HG02588 (cell line): Measurements from ENCODE around the gene ASTN2.

Experiments used
- ATAC-seq: cut with Tn5 transposase; IDR thresholded peaks from one replicate; pipeline ENCODE4 v1.9.1; 2021; ENCODE audit warnings: mild to moderate bottlenecking, moderate library complexity; ENCODE audit not compliant: unreplicated experiment

ASTN2 gene

DNA sequence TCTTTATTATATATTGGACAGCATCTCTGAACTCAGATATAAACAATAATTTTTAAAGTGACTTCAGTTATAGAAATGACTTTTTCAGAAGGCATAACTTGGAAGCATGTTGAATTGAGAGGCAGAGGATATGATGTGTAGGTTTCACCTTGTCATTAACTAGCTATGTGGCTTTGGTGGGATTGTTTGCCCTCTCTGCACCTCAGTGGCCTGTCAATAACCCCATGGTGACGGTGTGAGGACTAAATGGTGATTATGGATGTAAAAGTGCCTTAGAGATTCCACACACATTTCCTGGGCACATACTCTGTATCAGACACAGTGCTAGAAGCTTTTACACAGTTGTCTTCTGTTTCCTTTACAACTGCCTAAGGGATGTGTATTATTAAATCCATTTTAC is 962.6 kb downstream of the ASTN2 start:
- no peak for ATAC-seq

DNA sequence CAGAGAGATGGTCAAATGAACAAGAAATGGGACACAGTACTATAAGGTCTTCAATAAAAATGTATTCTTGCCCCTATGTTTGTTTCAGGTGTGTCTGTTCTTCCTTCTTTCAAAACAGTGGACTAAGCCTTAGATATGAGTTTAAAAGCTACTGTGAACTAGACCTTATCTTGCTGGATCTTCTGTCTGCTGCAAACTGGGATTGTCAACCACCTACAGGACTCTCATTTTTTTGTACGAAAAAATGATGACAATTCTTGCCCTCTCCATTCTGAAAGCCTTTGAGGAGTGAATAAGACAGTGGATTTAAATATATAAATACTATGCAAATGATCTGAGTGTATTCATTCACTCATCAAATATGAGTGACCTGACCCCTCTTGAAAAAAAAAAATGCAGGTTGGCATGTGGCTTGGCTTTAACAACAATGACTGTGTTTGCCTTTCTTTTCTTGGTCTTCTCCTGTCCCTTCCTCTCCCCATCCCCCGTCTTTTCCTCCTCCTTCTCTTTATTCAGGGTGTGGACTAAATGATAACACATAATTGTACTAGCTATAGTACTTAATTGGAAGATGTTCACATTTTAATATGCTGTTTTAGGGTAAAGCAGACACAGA is 963.2 kb downstream of the ASTN2 start:
- ATAC-seq = no peak

DNA sequence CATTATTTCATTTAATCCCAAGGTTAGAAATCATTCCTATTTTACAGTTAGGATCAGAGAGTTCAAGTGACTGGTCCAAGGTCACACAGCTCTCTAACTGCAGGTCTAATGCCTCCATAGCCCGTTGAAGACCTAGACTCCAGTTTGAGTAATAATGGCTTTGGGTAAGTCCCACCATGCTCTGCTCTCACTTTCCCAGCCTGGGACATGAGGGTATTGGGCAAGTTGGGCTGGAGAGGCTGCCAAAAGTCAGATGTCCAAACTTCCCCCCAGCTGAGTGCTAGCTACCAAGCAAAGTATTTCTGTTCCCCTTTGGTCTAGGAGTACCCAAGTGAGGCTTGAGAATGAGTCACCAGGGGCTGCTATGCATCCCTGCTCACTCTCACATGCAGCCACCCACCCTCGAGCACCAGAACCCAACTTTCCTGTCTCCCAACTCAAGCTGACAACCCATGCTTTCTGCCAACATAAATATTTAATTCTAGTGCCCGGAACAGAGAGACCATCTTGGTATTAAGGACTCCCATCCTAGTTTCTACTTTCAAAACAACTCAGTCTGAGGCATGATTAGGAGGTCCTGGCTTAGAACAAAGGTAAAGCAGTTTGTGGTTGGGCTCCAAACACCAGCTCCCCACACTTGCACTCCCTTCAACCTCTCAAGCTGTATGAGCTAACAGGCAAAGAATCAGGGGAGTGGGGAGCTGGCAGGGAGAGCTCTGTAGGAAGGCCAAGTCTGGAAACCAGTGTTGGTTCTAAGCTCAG is 964.3 kb downstream of the ASTN2 start:
- ATAC-seq = peak; percentile 93

DNA sequence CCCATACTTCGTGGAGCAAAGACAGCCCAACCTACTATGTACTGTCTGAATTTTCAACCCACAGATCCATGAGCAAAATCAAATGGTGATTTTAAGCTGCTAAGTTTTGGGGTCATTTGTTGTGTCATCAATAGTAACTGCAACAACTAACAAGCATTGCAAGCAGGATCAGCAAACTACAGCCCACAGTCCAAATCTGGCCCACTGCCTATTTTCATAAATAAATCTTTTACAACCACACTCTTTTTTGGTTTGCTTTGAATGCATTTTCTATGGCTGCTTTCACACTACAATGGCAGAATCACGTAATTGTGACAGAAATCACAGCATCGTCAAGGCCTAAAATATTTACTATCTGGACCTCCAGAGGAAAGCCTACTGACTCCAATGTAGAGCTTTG is 964.9 kb downstream of the ASTN2 start:
- ATAC-seq = no peak

DNA sequence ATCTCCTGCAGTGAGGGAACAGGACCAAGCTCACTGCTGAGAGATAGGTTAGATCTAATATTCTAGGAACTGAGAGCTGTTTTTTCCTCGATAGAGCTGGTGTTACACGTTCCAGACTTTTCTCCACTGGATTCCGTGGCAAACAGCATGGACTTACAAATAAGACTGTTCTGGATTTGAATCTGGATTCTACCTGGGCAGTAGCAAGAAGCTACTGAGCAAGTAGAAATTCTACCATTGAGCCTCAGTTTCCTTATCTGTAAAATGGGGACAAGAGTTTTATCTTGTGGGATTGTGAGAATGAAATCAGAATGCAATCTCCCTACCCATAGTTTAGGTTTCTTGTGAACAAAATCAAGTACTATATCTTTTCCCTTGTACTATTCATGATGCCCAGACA is 966.4 kb downstream of the ASTN2 start:
- ATAC-seq = no peak

DNA sequence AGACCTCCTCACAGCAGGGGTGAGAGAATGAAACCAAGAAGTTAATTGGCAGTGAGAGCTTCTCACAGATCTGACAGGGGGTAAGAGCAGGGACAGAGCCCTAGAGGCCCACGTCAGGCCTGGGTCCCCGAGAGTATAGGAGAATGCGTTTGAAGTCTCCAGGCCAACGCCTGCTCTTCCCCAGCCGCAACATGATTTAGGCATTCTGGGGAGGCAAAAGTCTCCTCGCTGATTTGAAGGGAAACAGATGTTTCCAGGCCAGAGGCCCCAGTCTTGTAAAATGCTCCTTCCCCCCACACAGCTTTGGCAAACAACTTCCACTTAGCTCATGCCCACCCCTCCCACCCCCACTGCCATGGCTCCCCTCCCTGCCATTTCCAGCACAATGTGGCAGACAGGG is 966.9 kb downstream of the ASTN2 start:
- ATAC-seq = no peak

DNA sequence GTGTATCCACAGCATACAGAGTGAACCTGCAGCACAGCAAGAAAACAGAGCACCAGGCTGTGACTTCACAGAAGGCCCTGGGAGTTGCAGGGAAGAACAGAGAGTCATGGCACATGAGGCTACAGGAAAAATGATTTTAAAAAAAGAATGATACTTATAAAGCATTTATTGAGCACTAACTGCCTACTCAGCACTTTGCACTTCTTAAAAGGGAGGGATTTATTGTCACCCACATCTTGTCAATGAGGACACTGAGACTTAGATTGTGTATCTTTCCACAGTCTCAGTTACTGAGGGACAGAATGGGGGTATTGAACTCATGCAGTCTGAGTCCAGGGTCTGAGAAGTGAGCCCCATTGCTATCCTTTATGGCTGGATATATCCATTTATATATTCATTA is 972.3 kb downstream of the ASTN2 start:
- no peak for ATAC-seq

DNA sequence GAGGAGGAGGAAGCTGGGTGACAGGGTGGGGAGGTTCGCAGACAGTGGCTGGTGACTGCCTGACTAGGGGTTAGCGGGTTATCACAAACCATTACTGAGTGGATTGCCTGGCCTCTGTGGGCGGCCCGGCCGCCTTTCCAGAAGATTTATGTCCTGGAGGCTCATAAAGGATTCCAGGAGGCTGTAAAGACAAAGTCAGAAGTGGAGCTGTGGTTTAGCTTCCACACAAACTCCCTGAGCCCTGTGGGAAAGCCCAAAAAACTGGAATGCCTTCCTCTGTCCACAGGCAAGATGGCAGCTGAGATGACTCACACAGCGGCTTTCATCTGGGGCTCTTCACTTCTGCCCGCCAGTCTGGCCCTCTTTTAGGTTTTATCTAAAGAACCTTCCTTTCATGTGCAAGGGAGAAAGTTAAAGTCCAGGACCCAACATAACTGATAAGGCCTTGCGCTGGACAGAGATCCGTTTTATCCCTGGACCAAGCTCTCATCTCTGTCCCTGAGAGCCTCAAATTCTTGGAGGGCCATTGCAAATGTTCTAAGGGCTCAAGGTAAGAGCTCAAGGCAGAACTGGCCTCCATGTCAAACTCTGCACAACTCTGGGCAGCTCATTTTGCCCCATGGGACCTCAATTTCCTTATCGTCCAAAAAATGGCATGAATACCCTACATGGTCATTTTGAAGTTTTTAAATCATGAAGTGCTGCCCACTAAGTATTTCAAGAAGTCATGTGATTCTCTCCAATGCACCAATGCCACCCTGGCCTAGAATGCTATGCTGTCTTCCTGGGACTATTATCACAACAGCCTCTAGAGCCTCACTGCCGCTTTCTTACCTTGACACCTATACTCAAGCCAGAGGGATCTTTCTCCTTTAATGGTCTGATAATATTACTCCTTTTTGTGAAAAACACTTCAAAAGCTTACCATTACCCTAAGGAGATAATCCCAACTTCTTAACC is 977.2 kb downstream of the ASTN2 start:
- no peak for ATAC-seq

DNA sequence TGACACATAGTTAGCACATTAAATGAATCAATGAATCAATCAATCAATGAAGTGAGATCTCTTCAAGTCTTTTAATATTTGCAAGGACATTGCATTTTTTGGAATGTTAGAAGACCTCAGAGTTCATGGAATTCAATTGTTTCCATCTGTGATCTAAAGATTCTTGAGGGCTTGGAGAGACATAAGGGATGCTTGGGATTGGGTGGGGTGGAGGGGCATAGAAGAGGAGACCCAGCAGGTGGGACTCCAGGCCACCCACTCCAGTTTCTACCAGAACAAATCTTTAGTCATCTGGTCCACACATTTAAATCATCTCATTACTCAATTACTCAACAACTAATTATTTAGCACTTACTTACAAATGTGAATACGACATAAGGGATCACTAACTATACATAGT is 978.7 kb downstream of the ASTN2 start:
- no peak for ATAC-seq

DNA sequence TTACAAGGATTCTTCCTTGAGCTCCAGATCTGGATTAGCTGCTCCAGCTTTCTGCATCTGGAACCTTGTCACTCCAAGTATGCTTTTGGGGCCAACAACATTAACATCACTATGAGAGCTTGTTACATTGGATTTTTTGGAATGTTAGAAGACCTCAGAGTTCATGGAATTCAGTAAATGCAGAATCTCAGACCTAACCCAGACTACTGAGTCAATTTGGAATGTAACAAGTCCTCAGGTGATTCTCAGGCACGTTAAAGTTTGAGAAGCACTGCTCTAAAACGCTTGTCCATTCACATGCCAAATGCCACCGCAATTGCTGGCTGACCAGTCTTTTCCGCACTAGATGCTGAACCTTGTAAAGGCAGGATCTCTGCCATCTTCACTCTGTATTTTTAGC is 979.2 kb downstream of the ASTN2 start:
- ATAC-seq = no peak

DNA sequence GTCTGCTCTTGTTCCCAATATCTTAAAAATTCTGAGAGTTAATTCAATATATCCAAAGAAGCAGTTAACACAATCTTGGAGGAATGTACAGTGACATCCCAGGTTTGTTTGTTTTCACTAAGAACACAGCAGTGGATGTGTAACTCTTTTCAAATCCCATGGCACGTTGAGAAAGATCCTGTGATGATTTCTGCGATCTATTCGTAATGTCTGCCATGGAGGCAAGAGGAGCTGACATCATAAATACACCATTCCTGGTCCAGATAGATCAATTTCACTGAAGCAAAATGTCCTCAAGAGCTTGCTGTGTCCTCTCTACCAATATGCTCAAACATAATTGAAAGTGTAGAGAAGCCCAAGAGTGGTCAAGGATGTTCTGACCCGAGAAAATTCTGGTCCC is 980.5 kb downstream of the ASTN2 start:
- no peak for ATAC-seq

DNA sequence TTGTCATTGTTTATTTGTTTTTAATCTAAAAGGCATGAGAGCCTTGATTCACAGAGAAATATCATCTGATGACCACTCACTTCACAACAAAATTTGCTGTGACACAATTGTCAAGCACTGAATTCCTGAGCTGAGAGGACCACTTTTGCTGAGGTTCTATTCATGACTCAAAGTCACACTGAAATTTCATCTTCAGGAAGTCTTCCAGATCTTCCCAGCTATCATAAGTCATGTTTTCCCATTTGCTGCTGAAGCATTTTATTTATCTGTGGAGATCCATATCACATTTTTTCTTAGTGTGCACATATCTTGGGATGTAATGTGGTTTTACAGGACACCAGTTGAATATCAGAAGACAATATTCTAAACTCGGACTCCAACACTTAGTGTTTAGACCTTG is 982.8 kb downstream of the ASTN2 start:
- ATAC-seq = no peak

DNA sequence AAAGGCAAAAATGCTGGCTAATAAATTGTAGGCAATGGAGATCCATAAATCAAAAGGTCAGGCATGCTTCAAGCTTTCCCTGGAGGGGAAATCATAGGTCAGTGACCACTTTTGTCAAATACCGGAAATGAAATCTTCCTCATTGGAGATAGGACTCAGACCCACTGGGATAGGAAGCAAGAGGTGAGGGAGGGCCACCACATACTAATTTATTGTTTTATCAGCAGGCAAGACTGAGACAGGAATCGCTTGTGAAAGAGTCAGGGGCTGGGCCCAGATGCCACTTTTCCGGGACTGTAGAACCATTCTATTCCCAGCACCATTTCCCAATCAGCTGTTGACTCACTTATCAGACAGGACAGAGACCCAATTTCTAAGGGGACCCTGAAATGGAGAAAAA is 984.0 kb downstream of the ASTN2 start:
- no peak for ATAC-seq

DNA sequence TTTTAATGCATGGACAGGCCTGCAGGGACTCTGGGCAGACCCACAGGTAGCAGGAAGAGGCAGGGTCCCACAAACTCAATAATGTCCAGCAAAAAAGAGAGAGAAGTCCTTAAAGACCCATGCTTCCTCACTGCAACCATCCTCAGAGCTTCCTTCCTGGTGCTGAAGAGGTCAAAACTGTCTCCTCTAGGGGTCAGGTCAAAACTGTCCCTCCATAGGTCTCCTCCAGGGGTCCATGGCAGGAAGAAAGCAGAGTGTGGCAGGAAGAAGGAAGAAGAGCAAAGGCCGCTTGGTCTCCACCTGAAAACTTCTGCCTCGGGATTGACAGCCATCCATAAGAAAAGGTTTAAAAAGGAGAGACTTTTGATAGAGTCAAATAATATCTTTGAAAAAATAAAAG is 989.6 kb downstream of the ASTN2 start:
- no peak for ATAC-seq

DNA sequence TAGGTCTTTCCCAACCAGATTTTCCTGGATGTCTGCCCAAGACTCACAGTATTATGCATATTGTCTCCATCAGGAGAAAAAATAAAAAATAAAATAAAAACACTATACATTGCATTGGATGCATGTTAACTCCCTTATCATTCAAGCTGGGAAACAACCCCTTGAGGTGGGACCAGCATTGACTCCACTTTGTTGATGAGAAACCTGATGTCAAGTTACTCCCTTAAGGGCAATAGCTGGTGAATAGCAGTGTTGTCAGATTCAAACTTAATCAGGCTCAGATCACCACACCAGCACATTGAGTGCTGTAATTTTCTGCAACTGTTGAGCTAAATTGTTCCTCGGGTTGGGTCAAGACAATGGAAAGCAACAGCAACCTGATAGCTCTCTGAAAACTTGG is 991.7 kb downstream of the ASTN2 start:
- ATAC-seq = no peak

DNA sequence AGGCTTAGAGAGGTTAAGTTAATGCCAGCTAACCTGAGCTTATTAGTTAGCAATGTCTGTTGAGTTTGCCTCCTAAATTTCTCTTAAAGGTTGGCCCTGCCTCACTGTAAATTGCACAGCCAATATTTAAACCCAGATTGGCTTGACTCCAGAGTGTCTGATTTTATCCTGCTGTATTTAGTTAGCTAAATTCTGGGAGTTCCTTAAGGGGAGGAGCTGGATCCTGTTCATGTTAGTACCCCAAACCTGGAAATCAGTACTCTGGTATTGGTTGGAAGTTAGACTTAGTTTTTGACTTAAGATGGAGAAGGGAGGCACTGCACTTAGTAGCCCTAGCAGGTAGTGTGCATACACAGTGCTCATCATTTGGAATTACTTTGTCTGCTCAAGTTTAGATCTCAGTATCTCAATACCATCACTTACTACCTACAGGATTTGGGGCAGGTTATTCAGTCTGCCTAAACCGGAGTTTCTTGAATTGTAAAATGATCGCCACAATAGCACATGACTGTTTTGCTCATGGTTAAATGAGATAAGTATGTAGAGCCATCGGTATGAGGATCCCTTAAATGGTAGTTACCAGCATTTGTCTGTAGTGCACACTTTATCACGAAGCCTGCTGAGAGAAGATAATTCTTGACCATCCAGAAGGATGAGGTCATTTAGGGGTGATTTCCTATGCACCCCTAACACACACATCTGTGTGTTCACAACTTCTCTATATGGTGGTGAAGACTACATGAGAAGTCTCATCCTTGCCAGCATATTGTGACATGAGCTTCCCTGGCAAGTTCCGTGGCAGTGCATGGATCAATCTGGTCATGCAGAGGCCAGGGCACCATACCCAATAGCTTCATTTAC is 992.5 kb downstream of the ASTN2 start:
- no peak for ATAC-seq

DNA sequence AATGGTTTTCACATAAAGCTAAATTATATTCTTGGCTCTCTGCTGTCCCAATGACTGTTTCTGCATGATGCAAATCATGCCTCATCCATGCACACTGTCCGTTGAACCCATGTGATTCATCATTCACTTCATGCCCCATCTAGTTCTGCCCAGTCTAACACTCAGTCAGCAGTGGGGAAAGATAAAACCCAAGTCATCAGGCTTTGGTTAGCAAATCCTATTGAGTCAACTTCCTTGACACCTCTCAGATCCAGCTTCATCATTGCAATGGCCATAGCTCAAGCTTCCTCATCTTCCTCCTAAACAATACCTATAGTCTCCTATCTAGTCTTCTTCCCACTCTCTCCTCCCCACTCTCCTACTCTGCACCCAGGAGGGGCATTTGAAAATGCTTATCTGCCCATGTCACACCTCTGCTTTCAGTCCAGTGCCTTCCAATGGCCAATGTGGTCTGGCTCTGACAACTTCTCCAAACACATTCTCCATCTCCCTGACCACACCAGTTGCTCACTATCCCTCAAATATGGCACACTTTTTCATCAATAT is 993.8 kb downstream of the ASTN2 start:
- ATAC-seq = no peak

DNA sequence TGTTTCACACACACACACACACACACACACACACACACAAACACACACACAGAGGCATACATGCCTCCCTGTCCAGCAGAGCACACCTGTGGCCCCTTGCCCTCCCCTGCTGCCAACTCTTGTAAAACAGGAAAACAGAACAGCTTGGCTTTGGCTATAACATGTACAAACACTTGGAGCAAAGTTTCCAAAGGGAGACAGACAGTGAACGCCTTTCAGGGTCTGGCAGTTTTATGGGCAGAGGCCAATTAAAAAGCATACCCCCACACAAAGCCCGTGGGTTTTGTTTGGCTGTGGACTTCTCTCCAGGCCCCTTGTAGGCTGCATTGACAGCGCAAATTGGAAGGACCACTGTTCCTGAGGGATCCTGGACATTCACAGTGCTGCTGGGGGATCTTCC is 995.7 kb downstream of the ASTN2 start:
- no peak for ATAC-seq

DNA sequence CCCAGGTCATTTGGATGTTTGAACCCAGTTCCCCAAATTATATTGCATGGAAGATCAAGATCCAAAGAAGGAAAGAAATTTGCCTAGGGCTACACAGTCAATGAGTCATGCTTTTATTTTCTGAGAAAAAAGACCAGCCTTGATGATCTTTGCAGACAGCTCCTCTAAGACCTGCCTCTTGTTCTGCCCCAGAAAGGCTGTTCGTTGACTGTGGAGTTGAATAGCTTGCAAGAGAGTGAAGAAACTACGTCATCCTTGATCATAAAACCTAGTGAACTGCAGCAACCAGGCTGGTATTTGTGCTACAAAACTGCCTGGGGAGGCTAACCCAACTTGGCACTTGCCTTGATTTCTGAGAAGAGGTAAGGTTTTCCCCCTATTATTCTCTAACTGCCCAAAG is 997.4 kb downstream of the ASTN2 start:
- ATAC-seq = no peak

DNA sequence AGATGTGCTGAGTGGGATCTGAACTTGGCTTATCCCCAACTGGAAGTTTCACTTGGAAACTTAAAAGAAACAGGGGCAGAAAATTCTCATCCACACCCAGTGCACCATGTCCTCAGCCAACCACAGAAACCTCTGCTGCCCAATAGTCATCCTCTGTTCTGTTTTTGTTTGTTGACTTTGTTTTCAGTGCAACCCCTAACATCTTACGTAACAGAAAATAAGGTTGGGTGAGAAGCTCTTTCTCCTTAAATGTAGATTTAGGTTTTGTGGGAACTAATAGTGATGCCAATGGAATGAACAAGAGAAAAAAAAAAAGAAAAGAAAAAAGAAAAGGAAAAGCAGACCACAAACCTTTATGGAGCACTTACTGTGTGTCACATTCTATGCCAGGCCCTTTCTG is 998.4 kb downstream of the ASTN2 start:
- no peak for ATAC-seq

DNA sequence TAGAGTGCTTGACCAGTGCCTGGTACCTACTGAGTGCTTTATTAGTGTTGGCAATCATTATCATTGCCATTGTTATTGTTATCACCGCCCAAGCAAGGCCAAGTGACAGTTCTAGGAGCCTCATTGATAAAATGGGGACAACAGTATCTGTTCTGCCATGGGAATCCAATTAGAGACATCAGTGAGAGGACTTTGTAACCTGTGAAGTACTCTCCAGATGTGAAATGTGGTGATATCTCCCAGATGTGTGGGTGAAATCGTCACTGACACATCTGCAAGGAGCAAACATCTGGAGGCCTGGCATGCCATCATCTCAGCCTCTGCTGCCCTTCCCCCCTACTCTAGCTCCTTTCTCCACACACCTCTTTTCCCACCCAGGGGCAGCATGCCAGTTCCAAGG is 1000.5 kb downstream of the ASTN2 start:
- no peak for ATAC-seq
